ENCODE results near the gene SYCP1.
"Not testable (repeated sequence)": the region's sequence is repeated elsewhere in the genome, so short reads cannot be mapped to it uniquely, and the experiment has no call there.

SYCP1 gene

GRCh38 chr1:114854693-114855320 lies at the start of gene SYCP1:
SYCP1 (plus strand) TSS chr1:114854863; CDS start chr1:114855465, 602 bp downstream.
- no peak for TF ChIP-seq YY1 (IDR thresholded peaks at IDR 0.05; ENCODE audit: insufficient read depth, insufficient read length)
- TF ChIP-seq SUZ12 (IDR thresholded peaks at IDR 0.05; ENCODE audit: extremely low read depth, insufficient read depth, insufficient read length), result no peak
- TF ChIP-seq ZNF274 (IDR thresholded peaks at IDR 0.05; ENCODE audit: low read depth, low read length), result no peak
- Histone ChIP-seq H3K4me1 (ENCODE audit: insufficient read depth, insufficient read length) (no peaks in the 10 kb centered on the region), H3K9me3 (ENCODE audit: insufficient read depth, low read length) (peaks cover 8% of the 10 kb centered on the region; the same call in 1 of the 2 replicates), H3K4me3 (ENCODE audit: insufficient read length, low read depth) (no peak within 1 kb of the TSS), H3K36me3 (ENCODE audit: insufficient read depth, insufficient read length, low read length) (no peaks in the 10 kb centered on the region), H3K27me3 (ENCODE audit: insufficient read depth, insufficient read length) (no peaks in the 10 kb centered on the region), H3K9ac (ENCODE audit: insufficient read length, low read depth) (no peak within 1 kb of the TSS)
- DNase-seq (ENCODE audit: low read depth, low spot score), result no peak

GRCh38 chr1:114819869-114820268 lies 34.8 kb upstream of the SYCP1 start:
- Histone ChIP-seq H3K9ac (ENCODE audit: insufficient read length, low read depth) (no peak overlapping the region), H3K4me3 (ENCODE audit: insufficient read length, low read depth) (no peak overlapping the region), H3K36me3 (ENCODE audit: insufficient read depth, insufficient read length, low read length) (no peaks in the 10 kb centered on the region), H3K27me3 (ENCODE audit: insufficient read depth, insufficient read length) (no peaks in the 10 kb centered on the region), H3K4me1 (ENCODE audit: insufficient read depth, insufficient read length) (no peaks in the 10 kb centered on the region), H3K9me3 (ENCODE audit: insufficient read depth, low read length) (peaks cover 33% of the 10 kb centered on the region)
- no peak for DNase-seq (ENCODE audit: low read depth, low spot score)
- no peak for TF ChIP-seq ZNF274 (IDR thresholded peaks at IDR 0.05; ENCODE audit: low read depth, low read length)
- no peak for TF ChIP-seq SUZ12 (IDR thresholded peaks at IDR 0.05; ENCODE audit: extremely low read depth, insufficient read depth, insufficient read length)

- H3K4me3 ChIP-seq (ENCODE audit: insufficient read length, low read depth), result no peak overlapping the region
- no peak overlapping the region for H3K9ac ChIP-seq (ENCODE audit: insufficient read length, low read depth)
- no peaks in the 10 kb centered on the region for H3K4me1 ChIP-seq (ENCODE audit: insufficient read depth, insufficient read length)
- no peak for TF ChIP-seq SUZ12 (IDR thresholded peaks at IDR 0.05; ENCODE audit: extremely low read depth, insufficient read depth, insufficient read length)
- TF ChIP-seq ZNF274 (IDR thresholded peaks at IDR 0.05; ENCODE audit: low read depth, low read length), result no peak
- no peak for TF ChIP-seq YY1 (IDR thresholded peaks at IDR 0.05; ENCODE audit: insufficient read depth, insufficient read length)
- no peaks in the 10 kb centered on the region for H3K36me3 ChIP-seq (ENCODE audit: insufficient read depth, insufficient read length, low read length)
- no peak for DNase-seq (ENCODE audit: low read depth, low spot score)
- no peaks in the 10 kb centered on the region for H3K27me3 ChIP-seq (ENCODE audit: insufficient read depth, insufficient read length)
- H3K9me3 ChIP-seq (ENCODE audit: insufficient read depth, low read length), result peaks cover 38% of the 10 kb centered on the region
Measured at GRCh38 chr1:114820392-114820791, 34.3 kb upstream of the SYCP1 start.

- Histone ChIP-seq H3K9me3 (ENCODE audit: insufficient read depth, low read length) (peaks cover 45% of the 10 kb centered on the region), H3K9ac (ENCODE audit: insufficient read length, low read depth) (no peak overlapping the region), H3K4me3 (ENCODE audit: insufficient read length, low read depth) (no peak overlapping the region), H3K36me3 (ENCODE audit: insufficient read depth, insufficient read length, low read length) (no peaks in the 10 kb centered on the region), H3K27me3 (ENCODE audit: insufficient read depth, insufficient read length) (no peaks in the 10 kb centered on the region), H3K4me1 (ENCODE audit: insufficient read depth, insufficient read length) (no peaks in the 10 kb centered on the region)
- DNase-seq (ENCODE audit: low read depth, low spot score), result no peak
- TF ChIP-seq SUZ12 (IDR thresholded peaks at IDR 0.05; ENCODE audit: extremely low read depth, insufficient read depth, insufficient read length), result no peak
- TF ChIP-seq YY1 (IDR thresholded peaks at IDR 0.05; ENCODE audit: insufficient read depth, insufficient read length), result no peak
- no peak for TF ChIP-seq ZNF274 (IDR thresholded peaks at IDR 0.05; ENCODE audit: low read depth, low read length)
Measured at GRCh38 chr1:114821978-114822377, 32.7 kb upstream of the SYCP1 start.

GRCh38 chr1:114828251-114828650 lies 26.4 kb upstream of the SYCP1 start:
- H3K4me3 ChIP-seq (ENCODE audit: insufficient read length, low read depth), result no peak overlapping the region
- no peaks in the 10 kb centered on the region for H3K36me3 ChIP-seq (ENCODE audit: insufficient read depth, insufficient read length, low read length)
- H3K9ac ChIP-seq (ENCODE audit: insufficient read length, low read depth), result no peak overlapping the region
- TF ChIP-seq YY1 (IDR thresholded peaks at IDR 0.05; ENCODE audit: insufficient read depth, insufficient read length) (no peak), ZNF274 (IDR thresholded peaks at IDR 0.05; ENCODE audit: low read depth, low read length) (no peak), SUZ12 (IDR thresholded peaks at IDR 0.05; ENCODE audit: extremely low read depth, insufficient read depth, insufficient read length) (no peak)
- peaks cover 39% of the 10 kb centered on the region for H3K9me3 ChIP-seq (ENCODE audit: insufficient read depth, low read length)
- peak; percentile 5 for DNase-seq (ENCODE audit: low read depth, low spot score)
- no peaks in the 10 kb centered on the region for H3K27me3 ChIP-seq (ENCODE audit: insufficient read depth, insufficient read length)
- H3K4me1 ChIP-seq (ENCODE audit: insufficient read depth, insufficient read length), result no peaks in the 10 kb centered on the region

GRCh38 chr1:114830075-114830474 lies 24.6 kb upstream of the SYCP1 start:
- H3K9ac ChIP-seq (ENCODE audit: insufficient read length, low read depth); DNase-seq (ENCODE audit: low read depth, low spot score); H3K4me1 ChIP-seq (ENCODE audit: insufficient read depth, insufficient read length); H3K27me3 ChIP-seq (ENCODE audit: insufficient read depth, insufficient read length); H3K36me3 ChIP-seq (ENCODE audit: insufficient read depth, insufficient read length, low read length); H3K4me3 ChIP-seq (ENCODE audit: insufficient read length, low read depth): not testable (repeated sequence)
- peaks cover 37% of the 10 kb centered on the region for H3K9me3 ChIP-seq (ENCODE audit: insufficient read depth, low read length)

- DNase-seq (ENCODE audit: low read depth, low spot score), result no peak
- no peak overlapping the region for H3K9ac ChIP-seq (ENCODE audit: insufficient read length, low read depth)
- no peaks in the 10 kb centered on the region for H3K4me1 ChIP-seq (ENCODE audit: insufficient read depth, insufficient read length)
- no peaks in the 10 kb centered on the region for H3K36me3 ChIP-seq (ENCODE audit: insufficient read depth, insufficient read length, low read length)
- H3K27me3 ChIP-seq (ENCODE audit: insufficient read depth, insufficient read length), result no peaks in the 10 kb centered on the region
- no peak overlapping the region for H3K4me3 ChIP-seq (ENCODE audit: insufficient read length, low read depth)
- H3K9me3 ChIP-seq (ENCODE audit: insufficient read depth, low read length), result peaks cover 27% of the 10 kb centered on the region
- no peak for TF ChIP-seq ZNF274 (IDR thresholded peaks at IDR 0.05; ENCODE audit: low read depth, low read length)
- no peak for TF ChIP-seq YY1 (IDR thresholded peaks at IDR 0.05; ENCODE audit: insufficient read depth, insufficient read length)
- no peak for TF ChIP-seq SUZ12 (IDR thresholded peaks at IDR 0.05; ENCODE audit: extremely low read depth, insufficient read depth, insufficient read length)
Measured at GRCh38 chr1:114831276-114831994, 23.2 kb upstream of the SYCP1 start.
